Head of caudate nucleus (tissue), 42 donors: ENCODE measurements around the gene SACS.

Source experiments
- DNase-seq, 42 donors: peaks; one replicate each; pipeline versions ENCODE4 v3.0.0 to v3.0.0-alpha.2; 2020 to 2021; ENCODE audit warnings: mixed read lengths in 7 of 42
- intact Hi-C: fragments of 100-400 bp; cut with DNase I; formaldehyde crosslinking; loops from one replicate; pipeline ENCODE4 v1.15.0; 2022

The SACS gene

GRCh38 chr13:23433171-23434153, at the start of gene SACS:
Gene SACS (minus strand): TSS chr13:23433702. CDS start chr13:23411239, 22,463 bp downstream.
- intact Hi-C loops = loop anchor here (10.0 kb wide), 1 partner anchor 59 kb away; no protein-coding TSS in a partner anchor
- DNase-seq = peak; percentile 28 to 78 (median 63)

- intact Hi-C loops = no loop called here
- no peak for DNase-seq
Measured at GRCh38 chr13:23480324-23480723, 46.8 kb upstream of the SACS start.

GRCh38 chr13:23477101-23477500, 43.6 kb upstream of the SACS start:
- intact Hi-C loops = no loop called here
- DNase-seq = no peak

- intact Hi-C loops = loop anchor here (5.0 kb wide), 1 partner anchor 414 kb away; the partner anchor contains the start of gene MIPEP
- no peak for DNase-seq
Measured at GRCh38 chr13:23473221-23473620, 39.7 kb upstream of the SACS start.

- DNase-seq = no peak
- intact Hi-C loops = loop anchor here (5.0 kb wide), 1 partner anchor 415 kb away; the partner anchor contains the start of gene MIPEP
Measured at GRCh38 chr13:23472189-23472588, 38.7 kb upstream of the SACS start.

- DNase-seq = peak in 3 of 42 donors; percentile 14 to 34 (median 20)
- intact Hi-C loops = loop anchor here (5.0 kb wide), 1 partner anchor 416 kb away; the partner anchor contains the start of gene MIPEP
Measured at GRCh38 chr13:23470790-23471614, 37.5 kb upstream of the SACS start.

GRCh38 chr13:23469951-23470421, 36.5 kb upstream of the SACS start:
- intact Hi-C loops = loop anchor here (5.0 kb wide), 2 partner anchors 402 to 417 kb away; partner anchors contain the start of gene MIPEP
- peak in 1 of 42 donors; percentile 18 for DNase-seq

- DNase-seq = peak in 1 of 42 donors; percentile 30
- intact Hi-C loops = loop anchor here (5.0 kb wide), 1 partner anchor 403 kb away; no protein-coding TSS in a partner anchor
Measured at GRCh38 chr13:23468811-23469210, 35.3 kb upstream of the SACS start.

- intact Hi-C loops = loop anchor here (5.0 kb wide), 1 partner anchor 404 kb away; no protein-coding TSS in a partner anchor
- DNase-seq = no peak
Measured at GRCh38 chr13:23467932-23468278, 34.4 kb upstream of the SACS start.

GRCh38 chr13:23467048-23467931, 33.8 kb upstream of the SACS start:
- intact Hi-C loops = loop anchor here (5.0 kb wide), 1 partner anchor 405 kb away; no protein-coding TSS in a partner anchor
- DNase-seq = peak in 6 of 42 donors; percentile 7 to 25 (median 17)

GRCh38 chr13:23466144-23467002, 32.9 kb upstream of the SACS start:
- intact Hi-C loops = loop anchor here (5.0 kb wide), 1 partner anchor 406 kb away; no protein-coding TSS in a partner anchor
- peak; percentile 59 to 90 (median 80) for DNase-seq

- no peak for DNase-seq
- intact Hi-C loops = no loop called here
Measured at GRCh38 chr13:23463661-23464060, 30.2 kb upstream of the SACS start.

GRCh38 chr13:23462815-23463559, 29.5 kb upstream of the SACS start:
- DNase-seq = no peak
- intact Hi-C loops = no loop called here

GRCh38 chr13:23461544-23461943, 28.0 kb upstream of the SACS start:
- intact Hi-C loops = no loop called here
- DNase-seq = no peak

GRCh38 chr13:23460921-23461320, 27.4 kb upstream of the SACS start:
- intact Hi-C loops = no loop called here
- no peak for DNase-seq

- intact Hi-C loops = no loop called here
- DNase-seq = no peak
Measured at GRCh38 chr13:23460309-23460708, 26.8 kb upstream of the SACS start.
